GM19324 (cell line): Measurements from ENCODE around the gene PIGZ.
A peak's percentile ranks its signal among the peaks of the same experiment; 100 is the strongest.
"Not testable (repeated sequence)": the region's sequence is repeated elsewhere in the genome, so short reads cannot be mapped to it uniquely, and the experiment has no call there.

Experiments
- ATAC-seq: cut with Tn5 transposase; IDR thresholded peaks from one replicate; pipeline ENCODE4 v1.9.1; 2021; ENCODE audit warnings: mild to moderate bottlenecking, moderate library complexity; ENCODE audit not compliant: unreplicated experiment, low FRiP score

PIGZ gene

GRCh38 chr3:196954832-196955231 lies 13.8 kb downstream of the PIGZ start:
- no peak for ATAC-seq

DNA sequence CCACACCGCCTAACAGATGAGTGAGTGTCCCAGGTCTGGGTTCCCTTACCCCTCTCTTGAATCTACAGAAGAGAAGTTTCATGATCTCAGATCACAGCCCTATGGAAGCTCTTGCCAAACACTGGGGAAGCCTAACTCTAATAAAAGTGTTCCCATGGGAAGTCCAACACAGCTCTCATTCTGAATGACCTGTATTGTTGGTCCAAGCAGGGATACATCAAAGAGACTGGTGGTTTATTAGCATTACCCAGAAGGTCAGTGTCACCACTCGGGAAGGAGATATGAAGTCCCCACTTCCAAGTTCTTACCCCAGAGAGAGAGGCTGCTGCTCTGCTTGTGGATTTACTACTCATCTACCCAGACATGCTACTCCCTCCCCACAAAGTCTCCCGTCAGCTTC lies 17.3 kb downstream of the PIGZ start:
- no peak for ATAC-seq

DNA sequence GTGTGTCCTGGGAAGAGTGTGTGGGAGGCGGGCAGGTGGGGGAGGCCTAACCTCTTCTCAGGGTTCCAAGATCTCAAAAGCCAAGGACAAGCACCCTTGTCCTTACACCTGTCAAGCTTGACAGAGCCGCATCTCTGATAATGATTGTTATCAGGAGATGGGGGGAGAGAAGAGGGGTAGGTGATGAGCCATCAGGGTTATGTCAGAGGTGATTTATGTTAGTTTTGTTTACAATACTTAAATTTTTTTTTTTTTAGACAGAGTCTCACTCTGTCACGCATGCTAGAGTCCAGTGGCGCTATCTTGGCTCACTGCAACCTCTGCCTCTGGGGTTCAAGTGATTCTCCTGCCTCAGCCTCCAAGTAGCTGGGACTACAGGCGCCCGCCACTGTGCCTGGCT lies 18.9 kb downstream of the PIGZ start:
- ATAC-seq: no peak

- ATAC-seq: no peak
Measured at GRCh38 chr3:196949285-196949619, 19.4 kb downstream of the PIGZ start.

GRCh38 chr3:196948442-196949284 lies 20.0 kb downstream of the PIGZ start:
- no peak for ATAC-seq

- ATAC-seq: no peak
Measured at GRCh38 chr3:196947860-196948441, 20.7 kb downstream of the PIGZ start.

DNA sequence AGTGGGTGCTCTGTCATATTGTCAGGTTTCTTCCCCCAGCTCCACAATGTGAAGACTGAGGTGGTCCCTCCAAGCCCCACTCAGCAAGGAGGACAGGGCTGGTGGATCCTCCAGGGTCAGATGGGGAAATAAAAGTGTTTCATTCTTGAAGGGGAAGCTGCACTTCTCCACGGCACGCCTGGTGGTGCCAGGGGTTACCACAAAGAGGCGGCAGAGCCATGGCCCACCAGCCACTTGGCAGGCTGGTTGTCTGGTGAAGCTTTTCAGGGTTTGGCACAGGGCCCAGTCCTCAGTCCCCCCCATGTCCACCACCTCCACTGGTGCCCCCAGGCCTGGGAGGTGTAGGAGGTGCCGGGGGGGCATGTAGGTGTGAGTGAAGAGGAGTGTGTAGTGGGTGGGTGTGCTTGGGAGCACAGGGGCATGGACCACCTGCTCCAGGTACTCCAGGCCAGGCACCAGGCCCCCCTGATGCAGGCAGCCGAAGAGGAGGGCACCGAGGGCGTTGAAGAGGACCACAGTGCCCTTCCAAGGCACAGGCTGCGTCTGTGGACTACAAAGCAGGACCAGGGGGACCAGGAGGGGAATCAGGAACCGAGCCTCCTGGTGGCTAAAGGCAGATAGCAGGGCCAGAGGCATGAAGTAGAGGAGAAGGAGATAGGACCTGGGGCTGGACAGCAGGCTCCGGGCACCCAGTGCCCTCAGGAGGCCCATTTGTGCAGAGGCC lies 21.3 kb downstream of the PIGZ start:
- no peak for ATAC-seq

GRCh38 chr3:196944037-196944790 lies 24.4 kb downstream of the PIGZ start:
- ATAC-seq: not testable (repeated sequence)

- peak; percentile 12 for ATAC-seq
Measured at GRCh38 chr3:196942915-196943277, 25.7 kb downstream of the PIGZ start.

DNA sequence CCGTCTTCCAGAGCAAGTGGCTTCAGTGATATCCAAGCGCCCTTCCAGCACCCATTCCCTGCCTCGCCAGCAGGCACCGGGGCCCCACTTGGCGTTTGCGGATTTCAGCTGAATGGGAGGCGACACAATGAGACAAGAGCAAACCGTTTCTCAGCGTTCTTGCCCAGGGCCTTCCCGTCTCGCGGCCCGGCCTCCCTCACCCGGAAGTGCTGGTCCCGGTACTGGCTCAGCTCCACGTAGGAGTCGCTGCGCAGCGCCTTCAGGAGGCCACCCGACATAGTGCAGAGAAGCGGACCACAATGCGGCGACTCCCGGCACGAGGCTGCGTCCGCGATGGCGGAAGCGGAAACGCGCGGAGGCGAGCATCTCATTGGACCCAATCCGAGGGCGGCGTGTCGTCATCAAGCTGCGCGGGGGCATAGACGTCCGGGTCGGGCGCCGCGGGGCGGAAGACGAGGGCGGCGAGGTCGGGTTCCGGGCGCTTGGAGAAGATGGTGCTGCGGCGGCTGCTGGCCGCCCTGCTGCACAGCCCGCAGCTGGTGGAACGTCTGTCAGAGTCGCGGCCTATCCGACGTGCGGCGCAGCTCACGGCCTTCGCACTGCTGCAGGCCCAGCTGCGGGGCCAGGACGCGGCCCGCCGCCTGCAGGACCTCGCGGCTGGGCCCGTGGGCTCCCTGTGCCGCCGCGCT lies 26.3 kb downstream of the PIGZ start, which contains the start of gene NCBP2:
Gene NCBP2 (minus strand): TSS at position 303 of the 689 bp plus-strand sequence. CDS start 25 bp downstream, at position 278.
- ATAC-seq: peak; percentile 94

GRCh38 chr3:196941729-196942225 lies 26.9 kb downstream of the PIGZ start:
- ATAC-seq: peak; percentile 3

- ATAC-seq: no peak
Measured at GRCh38 chr3:196938576-196938975, 30.1 kb downstream of the PIGZ start.

GRCh38 chr3:196938124-196938523 lies 30.5 kb downstream of the PIGZ start:
- no peak for ATAC-seq

- ATAC-seq: no peak
Measured at GRCh38 chr3:196936288-196936687, 32.3 kb downstream of the PIGZ start.

DNA sequence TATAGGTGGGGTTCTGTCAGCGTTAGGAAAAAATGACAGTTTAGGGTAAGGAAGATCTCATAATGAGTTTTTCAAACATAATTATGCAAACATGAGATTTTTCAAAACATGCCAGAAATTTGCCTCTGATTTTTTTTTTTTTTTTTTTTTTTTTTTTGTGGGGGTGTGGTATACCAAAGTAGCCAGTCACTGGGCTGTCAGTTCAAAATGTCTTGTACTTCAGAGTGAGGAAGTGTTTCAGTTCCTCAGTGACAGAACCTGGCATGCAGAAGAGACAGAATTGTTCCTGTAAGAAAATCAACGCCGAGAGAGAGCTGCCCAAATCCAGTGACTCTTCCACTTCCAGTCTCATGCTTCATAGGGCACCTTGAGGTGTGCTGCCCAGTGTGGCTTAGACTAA lies 36.0 kb downstream of the PIGZ start:
- ATAC-seq: no peak

GRCh38 chr3:196931828-196932587 lies 36.6 kb downstream of the PIGZ start:
- no peak for ATAC-seq

DNA sequence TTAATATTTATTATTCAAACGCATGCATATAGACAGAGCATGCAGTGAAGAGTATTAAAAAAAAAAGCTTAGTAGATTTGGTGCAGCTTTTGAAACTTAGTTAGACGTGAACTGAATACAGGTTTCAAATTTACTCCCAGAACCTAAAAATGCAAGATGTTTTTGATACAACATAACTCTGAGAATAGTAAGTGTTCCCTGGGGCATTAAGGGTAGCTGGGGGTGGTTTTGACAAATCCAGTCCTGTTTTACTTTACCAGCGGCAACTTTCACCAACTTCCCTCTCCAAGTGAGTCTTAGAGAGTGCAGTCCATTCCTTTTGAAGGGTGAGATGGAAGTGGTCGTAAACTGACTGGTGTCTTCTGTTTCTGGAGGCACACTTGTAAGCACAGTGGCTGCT lies 37.5 kb downstream of the PIGZ start:
- no peak for ATAC-seq

DNA sequence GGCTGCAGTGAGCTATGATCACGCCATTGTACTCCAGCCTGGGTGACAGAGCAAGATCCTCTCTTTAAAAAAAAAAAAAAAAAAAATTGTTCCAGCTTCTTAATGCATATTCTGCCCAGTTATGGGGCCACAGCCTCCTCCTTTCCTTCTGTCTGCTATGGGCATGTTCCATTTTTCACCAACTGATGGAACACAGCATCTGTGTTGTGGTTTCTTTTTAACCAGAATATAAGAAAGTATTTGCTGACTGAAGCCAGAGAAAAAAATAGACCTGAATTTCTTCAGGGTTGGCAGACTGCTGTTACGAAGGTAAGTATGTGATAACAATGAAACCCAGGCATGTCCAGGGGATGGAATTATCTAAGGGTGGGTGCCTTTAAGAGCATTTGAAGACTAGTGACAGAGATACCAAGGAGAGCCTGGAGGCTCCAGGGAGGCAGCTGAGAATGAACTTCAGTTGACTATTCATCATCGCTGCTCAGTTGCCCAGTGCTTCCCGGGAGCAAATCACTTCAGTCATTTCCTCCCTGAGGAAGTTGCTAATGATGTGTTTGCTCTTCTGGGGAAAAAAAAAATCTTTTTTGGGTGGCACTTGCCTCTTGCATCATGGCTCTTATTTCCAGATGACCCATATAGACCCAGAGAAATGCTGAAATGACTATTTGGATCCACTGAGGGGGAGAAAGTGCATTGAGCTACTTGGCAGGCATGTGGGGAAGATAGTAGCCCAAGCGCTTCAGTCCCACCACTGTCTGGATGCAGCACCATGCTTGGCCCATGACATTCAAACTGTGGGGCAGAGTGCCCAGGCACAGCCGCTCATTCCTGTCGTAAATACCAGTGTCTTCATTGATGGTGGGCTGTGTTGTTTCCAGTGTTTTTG lies 40.8 kb downstream of the PIGZ start:
- ATAC-seq: no peak
